Measurements from ENCODE around the gene CHRNG.

CHRNG gene

GRCh38 chr2:232491139-232491780 is 48.2 kb upstream of the CHRNG start:
- no peaks in the 10 kb centered on the region for H3K4me1 ChIP-seq (ENCODE audit: insufficient read depth, low read length, poor library complexity, severe bottlenecking)
- no peak overlapping the region for H3K9ac ChIP-seq (ENCODE audit: low read depth, low read length, poor library complexity, severe bottlenecking)
- H3K36me3 ChIP-seq (ENCODE audit: insufficient read depth, low read length), result no peaks in the 10 kb centered on the region
- no peaks in the 10 kb centered on the region for H3K9me2 ChIP-seq (replicated peaks; ENCODE audit: low read depth, low read length)
- H3F3A ChIP-seq (ENCODE audit: low read depth), result no peaks in the 10 kb centered on the region
- H3K79me2 ChIP-seq (ENCODE audit: insufficient read depth, low read length), result no peaks in the 10 kb centered on the region
- no peak overlapping the region for H3K4me2 ChIP-seq (ENCODE audit: low read depth, low read length, poor library complexity, severe bottlenecking)
- no peaks in the 10 kb centered on the region for H4K20me1 ChIP-seq (ENCODE audit: insufficient read depth, low read length, poor library complexity, severe bottlenecking)
- no peak overlapping the region for H3K4me3 ChIP-seq (ENCODE audit: low read length, poor library complexity, severe bottlenecking)
- H3K9me3 ChIP-seq (ENCODE audit: insufficient read depth, low read depth, low read length), result no peaks in the 10 kb centered on the region
- TF ChIP-seq EZH2phosphoT487 (IDR thresholded peaks at IDR 0.05; ENCODE audit: borderline replicate concordance) (no peak), CTCF (conservative IDR thresholded peaks at IDR 0.05; ENCODE audit: low read length) (no peak)
- peaks cover 10% of the 10 kb centered on the region for H3K27me3 ChIP-seq (ENCODE audit: insufficient read depth, low read length, poor library complexity, severe bottlenecking)
- H2AFZ ChIP-seq (ENCODE audit: low read length), result no peak overlapping the region

- no peak overlapping the region for H2AFZ ChIP-seq (ENCODE audit: low read length)
- H3K27me3 ChIP-seq (ENCODE audit: insufficient read depth, low read length, poor library complexity, severe bottlenecking), result peaks cover 5% of the 10 kb centered on the region
- H3K4me3 ChIP-seq (ENCODE audit: low read length, poor library complexity, severe bottlenecking), result no peak overlapping the region
- TF ChIP-seq EZH2phosphoT487 (IDR thresholded peaks at IDR 0.05; ENCODE audit: borderline replicate concordance) (no peak), CTCF (conservative IDR thresholded peaks at IDR 0.05; ENCODE audit: low read length) (no peak)
- no peaks in the 10 kb centered on the region for H3F3A ChIP-seq (ENCODE audit: low read depth)
- H3K4me1 ChIP-seq (ENCODE audit: insufficient read depth, low read length, poor library complexity, severe bottlenecking), result no peaks in the 10 kb centered on the region
- H3K36me3 ChIP-seq (ENCODE audit: insufficient read depth, low read length), result no peaks in the 10 kb centered on the region
- H4K20me1 ChIP-seq (ENCODE audit: insufficient read depth, low read length, poor library complexity, severe bottlenecking), result no peaks in the 10 kb centered on the region
- H3K9ac ChIP-seq (ENCODE audit: low read depth, low read length, poor library complexity, severe bottlenecking), result no peak overlapping the region
- no peaks in the 10 kb centered on the region for H3K9me2 ChIP-seq (replicated peaks; ENCODE audit: low read depth, low read length)
- no peaks in the 10 kb centered on the region for H3K79me2 ChIP-seq (ENCODE audit: insufficient read depth, low read length)
- no peaks in the 10 kb centered on the region for H3K9me3 ChIP-seq (ENCODE audit: insufficient read depth, low read depth, low read length)
- no peak overlapping the region for H3K4me2 ChIP-seq (ENCODE audit: low read depth, low read length, poor library complexity, severe bottlenecking)
Observed at GRCh38 chr2:232492236-232492848, 47.1 kb upstream of the CHRNG start.

- Histone ChIP-seq H3K4me1 (ENCODE audit: insufficient read depth, low read length, poor library complexity, severe bottlenecking) (no peaks in the 10 kb centered on the region), H2AFZ (ENCODE audit: low read length) (no peak overlapping the region)
- TF ChIP-seq CTCF (conservative IDR thresholded peaks at IDR 0.05; ENCODE audit: low read length), result no peak
- TF ChIP-seq EZH2phosphoT487 (IDR thresholded peaks at IDR 0.05; ENCODE audit: borderline replicate concordance), result no peak
Observed at GRCh38 chr2:232492963-232493700, 46.4 kb upstream of the CHRNG start.

More at GRCh38 chr2:232492963-232493700, 46.4 kb upstream of the CHRNG start:
- H3K27me3 ChIP-seq (ENCODE audit: insufficient read depth, low read length, poor library complexity, severe bottlenecking), result peaks cover under 1% of the 10 kb centered on the region
- no peak overlapping the region for H3K4me2 ChIP-seq (ENCODE audit: low read depth, low read length, poor library complexity, severe bottlenecking)
- H3F3A ChIP-seq (ENCODE audit: low read depth), result no peaks in the 10 kb centered on the region
- H4K20me1 ChIP-seq (ENCODE audit: insufficient read depth, low read length, poor library complexity, severe bottlenecking), result no peaks in the 10 kb centered on the region
- no peaks in the 10 kb centered on the region for H3K9me2 ChIP-seq (replicated peaks; ENCODE audit: low read depth, low read length)
- no peak overlapping the region for H3K9ac ChIP-seq (ENCODE audit: low read depth, low read length, poor library complexity, severe bottlenecking)
- H3K4me3 ChIP-seq (ENCODE audit: low read length, poor library complexity, severe bottlenecking), result no peak overlapping the region
- no peaks in the 10 kb centered on the region for H3K79me2 ChIP-seq (ENCODE audit: insufficient read depth, low read length)
- no peaks in the 10 kb centered on the region for H3K36me3 ChIP-seq (ENCODE audit: insufficient read depth, low read length)
- H3K9me3 ChIP-seq (ENCODE audit: insufficient read depth, low read depth, low read length), result no peaks in the 10 kb centered on the region

All from Loucy (cell line).